NCI-H526 treated with DMSO at 0.1 percent for 48 hours (cell line): Measurements from ENCODE around the gene TIMM13.
"Not testable (repeated sequence)": the region's sequence is repeated elsewhere in the genome, so short reads cannot be mapped to it uniquely, and the experiment has no call there.

ENCODE experiments used
- DNase-seq: peaks from one replicate; lab custom pipeline; 2025; lab: John Stamatoyannopoulos, UW

TIMM13 gene

DNA sequence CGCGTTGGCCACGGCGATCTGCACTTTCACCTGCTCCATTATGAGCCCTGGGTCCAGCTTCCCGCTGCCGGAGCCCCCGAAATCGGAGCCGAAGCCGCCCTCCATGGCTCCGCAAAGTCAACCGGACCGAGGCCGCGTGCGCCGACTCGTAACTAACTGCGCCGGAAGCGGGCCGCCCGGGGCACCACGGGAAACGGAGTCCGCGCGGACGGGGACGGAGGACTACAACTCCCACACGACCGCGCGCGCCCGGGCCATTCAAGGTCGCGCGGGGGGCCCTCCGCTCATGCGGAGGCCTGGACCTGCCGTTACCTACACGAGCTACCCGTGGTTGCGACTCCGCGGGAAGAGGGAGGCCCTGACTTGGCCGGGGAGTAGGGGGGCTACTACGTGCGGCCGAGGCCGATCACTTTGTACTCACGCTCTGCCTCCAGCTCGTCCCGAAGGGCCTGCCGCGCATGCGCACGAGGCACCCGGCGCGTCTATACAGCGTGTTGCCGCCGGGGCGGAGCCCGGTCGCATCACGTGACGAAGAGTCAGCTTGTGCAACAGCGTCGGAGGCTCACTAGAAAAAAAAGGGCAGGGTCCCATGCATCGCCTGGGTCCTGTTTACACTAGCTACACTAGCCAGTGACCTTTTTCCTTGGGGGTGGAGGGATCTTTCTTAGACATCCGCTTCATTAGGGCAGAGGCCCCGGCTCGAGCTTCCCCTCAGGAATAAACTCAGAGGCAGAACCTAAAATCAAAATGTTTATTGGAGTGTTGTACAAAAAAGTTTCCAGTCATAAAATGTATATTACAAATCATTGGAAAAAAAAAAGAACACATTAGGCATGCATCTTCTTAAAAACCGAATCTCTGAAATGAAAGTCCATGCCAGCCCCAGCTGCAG lies at the start of gene TIMM13:
TIMM13 (minus strand) TSS at position 158 of the 892 bp plus-strand sequence; CDS start at position 105, 53 bp downstream.
- peak; percentile 83 for DNase-seq

DNA sequence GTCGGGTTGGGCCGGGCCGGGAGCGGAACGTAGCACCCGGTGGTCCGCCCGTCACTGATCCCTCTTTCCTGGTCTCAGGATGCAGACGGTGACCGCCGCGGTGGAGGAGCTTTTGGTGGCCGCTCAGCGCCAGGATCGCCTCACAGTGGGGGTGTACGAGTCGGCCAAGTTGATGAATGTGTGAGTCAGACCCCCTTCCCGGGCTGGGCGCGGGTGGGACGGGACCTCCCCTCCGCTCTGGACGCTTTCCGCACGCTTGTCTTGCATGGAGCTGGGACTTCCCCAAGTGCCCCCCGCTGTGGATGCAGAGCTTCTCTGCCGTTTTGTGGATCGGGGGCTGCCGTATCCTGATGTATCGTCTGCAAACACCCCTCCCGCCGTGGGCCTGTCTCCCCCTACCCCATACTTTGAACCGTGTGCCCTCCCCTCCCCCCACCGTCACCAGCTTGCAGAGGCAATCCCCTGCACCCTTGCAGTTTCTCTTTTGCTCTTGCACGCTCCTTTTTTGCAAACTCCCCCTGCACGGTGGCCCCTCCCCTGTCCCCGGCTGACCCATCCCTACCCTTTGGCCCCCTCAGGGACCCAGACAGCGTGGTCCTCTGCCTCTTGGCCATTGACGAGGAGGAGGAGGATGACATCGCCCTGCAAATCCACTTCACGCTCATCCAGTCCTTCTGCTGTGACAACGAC lies 49.2 kb upstream of the TIMM13 start:
- no peak for DNase-seq

DNA sequence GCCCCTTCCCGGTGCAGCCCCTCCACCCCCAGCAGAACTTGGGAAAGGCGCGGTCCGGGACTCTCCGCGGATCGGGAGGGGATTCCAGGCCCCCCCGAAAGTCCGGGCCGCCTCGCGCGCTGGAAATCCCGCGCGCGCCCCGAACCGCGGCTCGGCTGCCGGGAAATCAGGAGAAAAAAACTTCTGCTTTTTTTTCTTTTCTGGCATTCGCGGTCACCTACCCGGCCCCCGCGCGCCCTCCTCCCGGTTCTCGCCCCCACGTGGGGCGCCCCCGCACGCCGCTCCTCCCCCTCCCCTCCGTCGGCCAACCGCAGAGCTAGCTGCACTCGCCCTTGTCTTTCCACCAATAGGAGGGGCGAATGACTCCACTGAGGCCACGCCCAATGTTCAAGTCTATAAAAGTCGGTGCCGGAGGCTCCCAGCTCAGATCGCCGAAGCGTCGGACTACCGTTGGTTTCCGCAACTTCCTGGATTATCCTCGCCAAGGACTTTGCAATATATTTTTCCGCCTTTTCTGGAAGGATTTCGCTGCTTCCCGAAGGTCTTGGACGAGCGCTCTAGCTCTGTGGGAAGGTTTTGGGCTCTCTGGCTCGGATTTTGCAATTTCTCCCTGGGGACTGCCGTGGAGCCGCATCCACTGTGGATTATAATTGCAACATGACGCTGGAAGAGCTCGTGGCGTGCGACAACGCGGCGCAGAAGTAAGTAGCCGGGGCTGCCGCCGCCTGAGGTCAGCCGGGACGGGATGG lies 48.5 kb upstream of the TIMM13 start, which contains the start of gene GADD45B:
GADD45B (plus strand) TSS at position 426 of the 749 bp plus-strand sequence; CDS start at position 658, 232 bp downstream.
- DNase-seq, result peak; percentile 61

DNA sequence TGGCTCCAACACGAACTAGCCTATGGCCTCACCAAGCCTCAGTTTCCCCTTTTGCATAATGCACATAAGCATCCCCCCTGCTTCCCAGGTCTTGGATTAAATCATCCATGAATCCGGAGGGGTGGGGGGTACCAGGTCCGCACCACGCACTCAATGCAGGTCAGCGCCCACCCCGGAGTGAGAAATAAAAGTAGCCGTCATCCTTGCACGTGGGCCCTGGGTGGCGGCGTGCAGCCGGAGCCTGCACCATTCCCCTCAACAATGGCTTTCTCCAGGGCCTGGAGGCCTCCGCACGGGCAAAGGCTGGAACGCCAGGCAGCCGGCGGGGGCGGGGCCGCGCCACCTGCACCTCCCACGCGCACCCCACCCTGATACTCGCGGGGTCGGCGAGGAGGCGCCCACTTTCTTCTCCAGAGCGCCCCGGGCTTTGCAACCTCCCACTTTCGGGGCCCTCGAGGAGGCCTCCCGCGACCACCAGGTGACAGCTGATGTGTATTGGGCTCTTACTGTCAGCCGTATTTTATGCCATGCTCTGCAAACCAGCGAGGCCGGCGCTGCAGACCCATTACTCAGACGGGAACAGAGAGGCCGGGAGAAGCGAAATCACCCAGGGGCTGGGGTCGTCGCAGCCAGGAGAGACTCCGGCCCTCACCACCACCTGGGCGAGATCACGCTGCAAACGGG lies 47.8 kb upstream of the TIMM13 start:
- DNase-seq, result no peak

DNA sequence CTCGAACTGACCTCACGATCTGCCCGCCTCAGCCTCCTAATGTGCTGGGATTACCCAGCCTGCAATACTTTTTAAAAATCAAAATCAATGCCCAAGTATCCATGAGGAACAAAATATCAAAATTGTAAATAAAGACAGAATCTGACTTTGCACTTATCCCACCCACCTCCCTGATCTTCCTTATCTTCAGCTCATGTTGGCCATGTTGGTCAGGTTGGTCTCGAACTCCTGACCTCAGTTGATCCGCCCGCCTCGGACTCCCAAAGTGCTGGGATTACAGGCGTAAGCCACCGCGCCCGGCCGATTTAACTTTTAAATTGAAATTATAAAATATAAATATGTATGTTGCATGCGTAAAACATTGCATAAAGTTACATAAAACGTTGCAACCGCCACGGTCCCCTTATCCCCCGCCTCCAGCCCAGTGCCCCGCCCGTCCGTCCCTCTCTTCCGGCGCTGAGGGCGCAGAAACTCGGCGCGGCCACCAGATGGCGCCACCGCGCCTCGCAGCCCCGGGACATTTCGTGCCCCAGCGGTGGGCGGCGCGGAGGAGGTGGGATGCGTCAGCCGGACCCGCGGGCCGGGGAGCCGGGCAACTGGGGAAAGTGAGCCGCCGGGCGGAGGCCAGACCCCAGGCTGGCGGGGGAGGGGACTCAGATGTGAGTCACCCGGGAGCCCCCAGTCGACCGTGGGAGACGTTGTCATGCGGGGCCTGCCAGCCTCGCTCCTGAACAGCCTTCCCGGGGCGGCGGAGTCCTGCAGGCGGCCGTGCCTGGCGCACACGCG lies 47.0 kb upstream of the TIMM13 start:
- no peak for DNase-seq

DNA sequence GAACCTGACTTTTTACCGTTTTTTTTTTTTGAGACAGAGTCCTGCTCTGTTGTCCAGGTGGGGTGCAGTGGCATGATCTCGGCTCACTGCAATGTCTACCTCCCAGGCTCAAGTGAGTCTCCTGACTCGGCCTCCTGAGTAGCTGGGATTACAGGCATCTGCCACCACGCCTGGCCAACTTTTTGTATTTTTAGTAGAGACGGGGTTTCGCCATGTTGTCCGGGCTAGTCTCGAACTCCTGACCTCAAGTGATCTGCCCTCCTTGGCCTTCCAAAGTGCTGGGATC lies 42.5 kb upstream of the TIMM13 start:
- not testable (repeated sequence) for DNase-seq

DNA sequence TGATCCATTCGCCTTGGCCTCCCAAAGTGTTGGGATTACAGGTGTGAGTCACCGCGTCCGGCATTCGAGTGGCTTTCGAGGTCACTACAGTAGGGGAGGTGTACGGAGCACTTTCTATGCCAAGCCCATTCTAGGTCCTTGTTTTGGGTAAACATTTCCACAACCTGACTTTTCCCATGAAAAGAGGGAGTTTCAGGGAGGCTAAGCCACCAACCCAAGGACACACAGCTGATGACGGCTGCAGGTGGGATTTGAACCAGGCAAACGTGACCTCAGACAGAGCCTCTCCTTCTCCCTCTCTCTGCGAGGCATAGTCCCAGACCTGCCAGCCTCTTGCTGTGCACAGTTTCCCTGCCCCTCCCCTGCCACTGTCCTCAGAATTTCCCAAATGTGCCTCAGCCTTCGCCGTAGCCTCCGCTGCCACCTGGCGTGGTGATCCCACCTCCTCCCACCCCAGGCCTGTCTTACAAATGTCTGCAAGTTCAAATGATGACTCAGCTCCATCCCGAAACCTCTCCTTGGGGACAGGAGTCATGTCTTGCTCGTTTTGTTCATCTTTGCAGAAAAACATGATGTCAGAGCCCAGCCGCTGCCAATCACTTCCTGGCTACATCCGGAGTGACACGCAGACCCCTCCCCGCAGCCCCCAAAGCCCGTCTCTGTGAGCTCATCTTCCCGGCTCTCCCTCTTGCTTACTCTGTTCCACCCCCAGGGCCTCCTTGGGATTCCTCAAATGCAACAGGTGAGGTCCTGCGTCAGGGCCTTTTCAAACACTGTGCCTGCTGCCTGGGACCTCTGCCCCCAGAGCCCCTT lies 41.9 kb upstream of the TIMM13 start:
- no peak for DNase-seq

DNA sequence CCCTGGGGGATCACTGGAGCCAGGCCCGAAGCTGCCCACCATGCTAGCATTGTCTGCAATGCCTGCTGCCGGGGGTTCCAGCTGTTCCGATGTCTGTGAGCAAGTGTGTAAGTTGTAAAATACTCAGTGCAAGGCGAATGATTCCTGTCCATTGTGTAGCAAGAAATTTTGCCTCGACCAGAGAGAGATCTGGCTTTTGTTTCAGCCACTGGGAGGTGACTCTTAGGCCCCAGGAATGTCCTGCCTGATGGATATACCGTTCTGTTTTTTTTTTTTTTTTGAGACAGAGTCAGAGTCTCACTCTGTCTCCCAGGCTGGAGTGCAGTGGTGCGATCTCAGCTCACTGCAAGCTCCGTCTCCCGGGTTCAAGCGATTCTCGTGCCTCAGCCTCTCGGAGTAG lies 41.2 kb upstream of the TIMM13 start:
- no peak for DNase-seq

DNA sequence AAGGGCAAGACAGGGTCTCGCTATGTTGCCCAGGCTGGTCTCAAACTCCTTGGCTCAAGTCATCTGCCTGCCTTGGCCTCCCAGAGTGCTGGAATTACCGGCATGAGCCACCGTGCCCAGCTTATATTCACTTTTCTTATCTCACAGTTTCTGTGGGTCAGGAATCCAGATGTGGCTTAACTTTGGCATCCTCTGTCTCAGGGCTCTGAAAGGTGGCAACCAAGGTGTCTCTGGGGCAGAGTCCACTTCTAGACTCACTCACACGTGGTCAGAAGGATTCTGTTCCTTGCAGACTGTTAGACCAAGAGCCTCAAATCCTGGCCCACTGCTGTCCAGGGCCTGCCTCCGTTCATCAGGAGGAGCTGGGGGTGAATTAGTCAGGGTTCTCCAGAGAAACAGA lies 37.0 kb upstream of the TIMM13 start:
- no peak for DNase-seq

DNA sequence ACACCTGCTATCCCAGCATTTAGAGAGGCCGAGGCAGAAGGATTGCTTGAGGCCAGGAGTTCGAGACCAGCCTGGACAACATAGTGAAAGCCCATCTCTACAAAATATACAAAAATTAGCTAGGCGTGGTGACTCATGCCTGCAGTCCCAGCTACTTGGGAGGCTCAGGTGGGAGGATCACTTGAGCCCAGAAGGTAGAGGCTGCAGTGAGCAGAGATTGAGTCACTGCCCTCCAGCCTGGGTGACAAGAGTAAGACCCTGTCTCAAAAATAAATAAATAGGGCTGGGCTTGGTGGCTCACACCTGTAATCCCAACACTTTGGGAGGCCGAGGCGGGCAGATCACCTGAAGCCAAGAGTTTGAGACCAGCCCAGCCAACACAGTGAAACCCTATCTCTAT lies 36.3 kb upstream of the TIMM13 start:
- DNase-seq, result not testable (repeated sequence)

DNA sequence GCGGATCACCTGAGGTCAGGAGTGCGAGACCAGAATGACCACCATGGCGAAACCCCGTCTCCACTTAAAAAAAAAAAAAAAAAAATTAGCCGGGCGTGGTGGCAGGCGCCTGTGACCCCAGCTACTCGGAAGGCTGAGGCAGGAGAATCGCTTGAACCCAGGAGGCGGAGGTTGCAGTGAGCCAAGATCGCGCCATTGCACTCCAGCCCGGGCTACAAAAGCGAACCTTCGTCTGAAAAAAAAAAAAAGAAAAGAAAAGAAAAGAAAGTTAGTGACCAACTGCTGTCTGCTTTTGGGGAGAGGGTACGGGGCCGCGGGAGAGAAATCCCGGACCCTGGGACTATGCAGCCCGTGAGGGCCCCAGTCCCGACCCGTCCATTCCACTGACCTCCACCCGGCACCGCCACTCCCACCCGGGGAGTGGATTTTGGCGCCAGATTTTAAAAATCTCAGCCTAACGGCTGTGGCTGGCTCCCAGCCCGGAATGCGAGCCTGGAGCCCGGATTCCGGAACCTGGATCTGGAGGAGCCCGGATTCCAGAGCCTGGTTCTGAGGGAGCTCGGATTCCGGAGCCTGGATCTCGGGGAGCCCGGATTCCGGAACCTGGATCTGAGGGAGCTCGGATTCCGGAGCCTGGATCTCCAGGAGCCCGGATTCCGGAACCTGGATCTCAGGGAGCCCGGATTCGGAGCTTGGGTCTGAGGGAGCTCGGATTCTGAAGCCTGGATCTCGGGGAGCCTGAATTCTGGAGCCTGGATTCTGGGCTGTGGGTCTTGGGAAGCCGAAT lies 35.4 kb upstream of the TIMM13 start:
- peak; percentile 23 for DNase-seq

DNA sequence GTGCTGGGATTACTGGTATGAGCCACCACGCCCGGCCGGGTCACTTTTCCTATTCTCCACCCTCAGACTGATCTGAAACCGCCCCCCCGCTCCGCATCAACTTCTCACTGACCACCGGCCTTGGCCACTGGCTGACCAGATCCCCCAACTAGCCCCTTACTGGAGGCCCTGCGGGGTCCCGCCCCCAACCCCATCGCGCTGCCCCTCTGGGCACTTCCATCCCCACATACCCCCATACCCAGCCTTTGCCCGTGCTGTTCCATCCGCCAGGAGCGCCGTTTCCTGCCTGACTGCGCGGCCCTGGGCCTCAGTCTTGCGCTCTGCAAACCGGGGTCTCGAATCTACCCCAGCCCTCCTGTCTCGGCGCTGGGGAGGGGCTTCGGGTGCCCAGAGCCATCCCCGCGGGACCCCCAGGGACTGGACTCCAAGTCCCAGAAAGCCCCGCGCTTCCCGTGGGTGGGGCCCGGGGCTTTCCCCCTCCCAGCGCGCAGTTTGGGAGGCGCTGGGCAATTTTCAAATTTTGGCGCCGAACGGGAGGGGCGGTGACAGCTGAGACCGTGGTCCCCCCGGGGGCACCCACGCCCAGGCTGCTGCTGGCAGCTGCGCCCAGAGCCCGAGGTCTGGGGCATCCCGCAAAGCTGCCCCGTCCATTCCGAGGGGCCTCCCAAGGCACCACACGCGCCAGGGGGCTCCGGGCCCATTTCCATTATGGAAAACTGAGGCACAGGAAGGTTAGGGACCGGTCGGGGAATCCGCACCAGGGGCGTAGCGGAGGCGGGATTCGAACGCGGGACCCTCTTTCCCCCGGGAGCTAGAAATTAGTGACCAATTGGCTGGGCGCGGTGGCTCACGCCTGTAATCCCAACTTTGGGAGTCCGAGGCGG lies 34.6 kb upstream of the TIMM13 start:
- no peak for DNase-seq

DNA sequence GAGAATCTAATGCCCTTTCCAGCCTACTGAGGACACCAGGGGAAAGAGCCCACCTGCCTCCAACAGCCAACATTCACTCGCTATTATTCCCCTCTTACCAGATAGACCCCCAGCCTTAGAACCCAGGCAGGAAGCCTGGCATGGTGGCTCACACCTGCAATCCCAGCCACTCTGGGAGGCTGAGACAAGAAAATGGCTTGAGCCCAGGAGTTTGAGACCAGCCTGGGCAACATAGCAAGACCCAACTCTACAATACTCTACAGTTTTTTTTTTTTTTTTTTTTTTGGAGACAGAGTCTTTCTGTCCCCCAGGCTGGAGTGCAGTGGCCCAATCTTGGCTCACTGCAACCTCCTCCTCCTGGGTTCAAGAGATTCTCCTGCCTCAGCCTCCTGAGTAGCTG lies 32.9 kb upstream of the TIMM13 start:
- no peak for DNase-seq

DNA sequence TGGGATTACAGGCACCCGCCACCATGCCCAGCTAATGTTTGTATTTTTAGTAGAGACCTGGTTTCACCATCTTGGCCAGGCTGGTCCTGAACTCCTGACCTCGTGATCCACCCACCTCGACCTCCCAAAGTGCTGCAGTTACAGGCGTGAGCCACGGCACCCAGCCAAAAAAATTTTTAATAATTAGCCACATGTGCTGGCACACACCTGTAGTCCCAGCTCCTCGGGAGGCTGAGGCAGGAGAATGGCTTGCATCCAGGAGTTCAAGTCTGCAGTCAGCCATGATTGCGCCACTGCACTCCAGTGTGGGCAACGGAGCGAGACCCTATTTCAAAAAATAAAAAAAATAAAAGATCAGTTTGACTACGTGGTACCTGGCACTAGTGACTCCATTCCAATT lies 31.4 kb upstream of the TIMM13 start:
- DNase-seq, result not testable (repeated sequence)

DNA sequence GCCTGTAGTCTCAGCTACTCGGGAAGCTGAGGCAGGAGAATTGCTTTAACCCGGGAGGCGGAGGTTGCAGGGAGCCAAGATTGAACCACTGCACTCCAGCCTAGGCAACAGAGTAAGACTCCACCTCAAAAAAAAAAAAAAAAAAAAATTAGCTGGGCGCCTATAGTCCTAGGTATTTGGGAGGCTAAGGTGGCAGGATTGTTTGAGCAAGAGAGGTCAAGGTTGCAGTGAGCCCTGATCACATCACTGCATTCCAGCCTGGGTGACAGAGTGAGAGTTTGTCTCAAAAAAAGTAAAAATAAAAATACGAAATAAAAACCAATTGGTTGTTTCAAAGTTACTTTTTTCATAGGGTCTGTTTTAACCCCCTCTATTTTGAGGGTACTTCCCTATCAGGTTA lies 30.7 kb upstream of the TIMM13 start:
- no peak for DNase-seq

DNA sequence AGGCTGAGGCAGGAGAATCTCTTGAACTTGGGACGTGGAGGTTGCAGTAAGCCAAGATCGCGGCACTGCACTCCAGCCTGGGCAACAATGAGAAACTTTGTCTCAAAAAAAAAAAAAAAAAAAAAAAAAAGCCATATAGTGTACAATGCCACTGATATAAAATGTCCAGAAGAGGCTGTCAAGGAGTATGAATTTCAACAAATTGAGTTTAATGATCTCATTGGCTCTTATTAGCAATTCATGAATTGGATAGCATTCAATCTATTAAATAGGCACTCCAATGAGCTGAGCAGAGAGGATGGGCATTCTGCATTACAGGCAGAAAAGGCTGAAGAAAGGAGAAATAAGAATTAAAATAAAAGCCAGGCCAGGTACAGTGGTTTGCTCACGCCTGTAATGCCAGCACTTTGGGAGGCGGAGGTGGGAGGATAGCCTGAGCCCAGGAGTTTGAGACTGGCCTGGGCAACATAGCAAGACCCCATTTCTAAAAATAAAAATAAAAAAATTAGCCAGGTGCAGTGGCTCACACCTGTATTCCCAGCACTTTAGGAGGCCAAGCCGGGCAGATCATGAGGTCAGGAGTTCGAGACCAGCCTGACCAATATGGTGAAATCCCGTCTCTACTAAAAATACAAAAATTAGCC lies 30.1 kb upstream of the TIMM13 start:
- no peak for DNase-seq

DNA sequence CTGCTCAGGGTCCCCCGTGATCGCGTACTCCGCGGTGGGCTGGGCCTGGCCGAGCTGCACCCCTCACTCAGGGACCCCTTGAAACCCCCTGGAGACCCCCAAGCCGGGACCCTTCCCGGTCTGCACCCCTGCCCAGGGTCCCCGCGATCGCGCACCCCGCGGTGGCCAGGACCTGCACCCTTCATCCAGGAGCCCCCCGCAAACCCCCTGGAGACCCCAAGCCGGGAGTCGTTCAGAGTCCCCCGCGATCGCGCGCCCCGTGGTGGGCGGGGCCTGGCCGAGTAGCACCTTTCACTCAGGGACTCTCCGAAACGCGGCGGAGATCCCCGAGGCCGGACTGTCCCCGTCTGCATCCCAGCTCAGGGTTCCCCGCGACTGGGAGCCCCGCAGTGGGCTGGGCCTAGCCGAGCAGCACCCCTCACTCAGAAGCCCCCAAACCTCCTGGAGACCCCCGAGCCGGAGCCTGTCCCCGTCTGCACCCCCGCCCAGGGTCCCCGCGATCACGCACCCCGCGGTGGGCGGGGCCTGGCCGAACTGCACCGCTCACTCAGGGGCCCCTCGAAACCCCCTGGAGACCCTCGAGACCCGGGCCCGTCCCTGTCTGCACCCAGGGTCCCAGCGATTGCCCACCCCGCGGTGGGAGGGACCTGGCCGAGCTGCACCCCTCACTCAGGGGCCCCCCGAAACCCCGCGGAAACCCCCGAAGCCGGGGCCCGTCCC lies 28.6 kb upstream of the TIMM13 start:
- no peak for DNase-seq
